Immature natural killer cell (primary cell): ENCODE results near the gene RGS21. TPM values are rescaled to one million over a fixed set of nuclear protein-coding genes. Genes with fewer than 3 reads are reported as not detected.

Experiments used
- DNase-seq, 3 donors: peaks; one replicate each; pipeline ENCODE4 v3.0.0; 2022; ENCODE audit warnings: mixed read lengths in 1 of 3
- H3K27ac Mint-ChIP-seq, 6 donors: one replicate each; pipeline ENCODE4 v1.8.0; 2020; ENCODE audit warnings: mixed read lengths in 6 of 6, mild to moderate bottlenecking in 5 of 6, inconsistent platforms in 4 of 6, moderate library complexity in 3 of 6
- H3K27me3 Mint-ChIP-seq, 3 donors: one replicate each; pipeline ENCODE4 v1.8.0; 2020 to 2021; ENCODE audit warnings: low read depth in 3 of 3, mild to moderate bottlenecking in 3 of 3, mixed read lengths in 3 of 3, moderate library complexity in 3 of 3, inconsistent platforms in 1 of 3
- H3K36me3 Mint-ChIP-seq, 3 donors: one replicate each; pipeline ENCODE4 v1.8.0; 2020; ENCODE audit warnings: mixed read lengths in 3 of 3, inconsistent platforms in 2 of 3, mild to moderate bottlenecking in 2 of 3
- H3K4me1 Mint-ChIP-seq, 2 donors: one replicate each; pipeline ENCODE4 v1.8.0; 2020; ENCODE audit warnings: inconsistent platforms in 2 of 2, mild to moderate bottlenecking in 2 of 2, mixed read lengths in 2 of 2, moderate library complexity in 1 of 2
- H3K4me3 Mint-ChIP-seq, 5 donors: one replicate each; pipeline ENCODE4 v1.8.0; 2020; ENCODE audit warnings: mild to moderate bottlenecking in 5 of 5, mixed read lengths in 5 of 5, inconsistent platforms in 3 of 5, moderate library complexity in 3 of 5
- H3K9me3 Mint-ChIP-seq, 6 donors: one replicate each; pipeline ENCODE4 v1.8.0; 2020; ENCODE audit warnings: mild to moderate bottlenecking in 6 of 6, mixed read lengths in 6 of 6, inconsistent platforms in 4 of 6, moderate library complexity in 3 of 6
- polyA plus RNA-seq, 3 donors: library from polyadenylated mRNA; unstranded; fragments of 300-500 nt; fragmentation: Illumina TruSeq; gene quantifications; one replicate each; pipeline ENCODE4 v1.2.3, GENCODE V29; 2021

The RGS21 gene
- polyA plus RNA-seq, 3 donors from 2014 or later: not detected

- no peak for DNase-seq
- Mint-ChIP-seq H3K4me1 (no peaks in the 10 kb centered on the region), H3K36me3 (no peaks in the 10 kb centered on the region), H3K27ac (no peak overlapping the region), H3K27me3 (peaks cover 0 to 3% (median 2%) of the 10 kb centered on the region in 3 donors), H3K9me3 (peaks cover 0 to 4% (median under 1%) of the 10 kb centered on the region in 6 donors), H3K4me3 (no peak overlapping the region)
These were observed 79.1 kb downstream of the RGS21 start for GRCh38 chr1:192395895-192396294.

GRCh38 chr1:192399161-192399560, 82.4 kb downstream of the RGS21 start:
- H3K27me3 Mint-ChIP-seq: peaks cover 1 to 4% (median 2%) of the 10 kb centered on the region in 3 donors
- H3K9me3 Mint-ChIP-seq: peaks cover 0 to 5% (median under 1%) of the 10 kb centered on the region in 6 donors
- H3K27ac Mint-ChIP-seq: no peak overlapping the region

GRCh38 chr1:192401825-192402224, 85.0 kb downstream of the RGS21 start:
- Mint-ChIP-seq H3K4me1 (no peaks in the 10 kb centered on the region), H3K4me3 (no peak overlapping the region), H3K36me3 (no peaks in the 10 kb centered on the region), H3K27me3 (peaks cover 1 to 4% (median 2%) of the 10 kb centered on the region in 3 donors), H3K9me3 (peaks cover 0 to 5% (median under 1%) of the 10 kb centered on the region in 6 donors), H3K27ac (no peak overlapping the region)
- no peak for DNase-seq

More at GRCh38 chr1:192399161-192399560, 82.4 kb downstream of the RGS21 start:
- no peaks in the 10 kb centered on the region for H3K4me1 Mint-ChIP-seq
- DNase-seq: no peak
- H3K36me3 Mint-ChIP-seq: no peaks in the 10 kb centered on the region
- H3K4me3 Mint-ChIP-seq: no peak overlapping the region

- DNase-seq: no peak
- Mint-ChIP-seq H3K4me1 (no peaks in the 10 kb centered on the region), H3K27ac (no peak overlapping the region), H3K36me3 (no peaks in the 10 kb centered on the region), H3K9me3 (peaks cover 0 to 5% (median under 1%) of the 10 kb centered on the region in 6 donors), H3K27me3 (peaks cover 1 to 4% (median 2%) of the 10 kb centered on the region in 3 donors), H3K4me3 (no peak overlapping the region)
These were observed 85.8 kb downstream of the RGS21 start for GRCh38 chr1:192402571-192402970.

- Mint-ChIP-seq H3K27me3 (peaks cover 0 to 2% (median 2%) of the 10 kb centered on the region in 3 donors), H3K36me3 (no peaks in the 10 kb centered on the region), H3K9me3 (peaks cover 0 to 5% (median 2%) of the 10 kb centered on the region in 6 donors), H3K4me1 (no peaks in the 10 kb centered on the region), H3K4me3 (no peak overlapping the region), H3K27ac (no peak overlapping the region)
- no peak for DNase-seq
These were observed 90.4 kb downstream of the RGS21 start for GRCh38 chr1:192407206-192407605.

Other genes with a start within 250 kb of the RGS21 start
- 10 to 100 TPM in 1 of 3 donors, 1 to 10 TPM in 2; 1.3 to 14.3 (median 6.1) TPM for gene RGS18, start 158.5 kb upstream of the RGS21 start, polyA plus RNA-seq